Stimulated activated CD4-positive, alpha-beta T cell treated with anti-CD3 and anti-CD28 coated beads, Interleukin-4, amount 100 ng/mL, for 48 hours (primary cell): ENCODE results near the gene MYO1D.
A peak's percentile ranks its signal among the peaks of the same experiment; 100 is the strongest.
"Not testable (repeated sequence)": the region's sequence is repeated elsewhere in the genome, so short reads cannot be mapped to it uniquely, and the experiment has no call there.

Source experiments
- DNase-seq, 2 donors: peaks; one replicate each; pipeline ENCODE4 v3.0.0-alpha.2; 2020; ENCODE audit warnings: low read depth in 2 of 2

MYO1D gene

GRCh38 chr17:32774695-32775084 is 102.2 kb downstream of the MYO1D start:
- no peak for DNase-seq

DNA sequence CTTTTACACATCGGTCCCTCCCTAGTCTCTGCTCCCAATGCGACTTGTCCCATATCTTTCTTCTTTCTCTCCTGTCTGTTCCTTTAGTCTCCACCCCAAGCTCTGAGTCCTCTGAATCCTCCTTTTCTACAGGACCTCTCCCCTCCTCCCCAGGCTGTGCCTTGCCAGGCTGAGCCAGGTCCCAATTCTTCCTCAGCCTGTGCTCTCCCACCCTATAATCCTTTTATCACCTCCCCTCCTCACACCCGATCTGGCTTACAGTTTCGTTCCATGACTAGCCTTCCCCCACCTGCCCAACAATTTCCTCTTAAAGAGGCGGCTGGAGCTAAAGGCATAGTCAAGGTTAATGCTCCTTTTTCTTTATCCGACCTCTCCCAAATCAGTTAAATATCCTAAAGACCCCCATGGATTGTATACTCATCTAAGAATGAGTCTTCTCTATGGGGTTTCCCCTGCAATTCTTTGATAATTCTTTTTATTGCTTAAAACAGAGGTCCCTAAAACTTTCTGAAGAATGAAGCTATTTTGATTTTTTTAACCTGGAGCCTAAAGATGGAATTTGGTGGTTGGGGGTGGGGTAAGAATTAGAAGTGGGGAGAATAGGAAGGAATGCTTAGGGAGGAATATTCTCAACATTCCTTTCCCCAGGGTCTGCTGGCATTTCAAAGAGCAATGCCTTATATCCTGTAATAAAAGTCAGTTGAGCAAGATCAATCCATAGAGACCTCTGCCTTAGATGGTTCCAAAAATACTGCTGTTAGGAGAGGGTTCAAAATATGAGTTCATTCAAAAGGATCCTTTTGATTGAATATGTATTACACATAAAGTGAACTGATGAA is 102.8 kb downstream of the MYO1D start:
- no peak for DNase-seq

GRCh38 chr17:32772453-32773025 is 104.4 kb downstream of the MYO1D start:
- DNase-seq = peak in 1 of 2 donors; percentile 1

DNA sequence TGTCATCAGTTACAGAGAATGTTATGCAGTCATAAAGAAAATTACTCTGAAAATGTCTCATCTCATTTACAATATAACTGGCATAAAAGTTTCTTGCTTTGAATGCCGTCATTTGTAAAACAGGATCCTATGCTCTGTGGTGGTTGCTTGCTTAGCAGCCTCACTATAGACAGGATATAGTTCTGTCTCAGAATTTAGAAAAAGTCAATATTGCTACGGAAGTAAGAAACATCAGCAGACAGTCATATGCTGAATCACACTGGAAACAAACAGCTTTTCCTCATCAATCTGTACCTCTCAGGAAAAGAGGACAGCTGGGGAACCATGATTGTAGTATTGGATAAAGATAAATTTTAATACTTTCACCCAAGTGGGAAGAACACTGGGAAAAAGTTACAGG is 105.5 kb downstream of the MYO1D start:
- DNase-seq = no peak

DNA sequence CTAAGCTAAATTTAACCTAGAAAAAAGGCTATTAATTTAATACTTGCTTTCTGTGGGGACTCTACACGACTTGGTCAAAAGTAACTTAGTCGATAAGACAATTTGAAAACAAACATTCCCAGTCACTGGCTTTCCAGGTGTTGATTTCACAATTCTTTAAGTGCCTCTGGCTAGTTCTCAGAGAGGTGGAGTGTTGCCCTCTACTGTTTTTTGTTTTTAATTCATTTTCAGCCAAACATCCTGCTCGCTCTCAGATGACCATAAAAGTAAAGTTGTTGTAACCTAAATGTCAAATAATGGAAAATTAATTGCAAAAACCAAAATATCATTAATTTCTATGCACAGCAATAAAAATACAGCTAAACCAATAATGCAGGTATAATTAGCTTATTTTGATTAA is 107.1 kb downstream of the MYO1D start:
- no peak for DNase-seq

- no peak for DNase-seq
Observed at GRCh38 chr17:32763855-32764439, 113.0 kb downstream of the MYO1D start.

- no peak for DNase-seq
Observed at GRCh38 chr17:32759476-32759875, 117.4 kb downstream of the MYO1D start.

DNA sequence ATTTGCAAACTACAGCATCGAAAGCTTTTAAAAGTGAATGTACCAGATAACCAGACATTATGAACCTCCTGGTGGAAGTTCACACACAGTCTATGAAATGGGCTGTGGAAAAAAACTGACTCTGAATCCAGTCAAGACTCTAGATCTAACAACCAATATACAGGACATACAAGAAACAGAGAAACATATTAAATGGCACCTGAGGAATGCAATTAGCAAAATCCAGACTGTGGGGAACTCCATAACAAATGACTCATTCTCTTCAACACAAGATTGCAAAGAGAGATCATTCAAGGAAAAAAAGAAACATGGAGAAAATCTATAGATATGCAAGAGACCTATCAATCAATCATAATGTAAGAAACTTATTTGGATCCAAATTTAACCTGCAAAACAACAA is 119.0 kb downstream of the MYO1D start:
- DNase-seq = no peak

- DNase-seq = no peak
Observed at GRCh38 chr17:32756696-32757095, 120.2 kb downstream of the MYO1D start.

DNA sequence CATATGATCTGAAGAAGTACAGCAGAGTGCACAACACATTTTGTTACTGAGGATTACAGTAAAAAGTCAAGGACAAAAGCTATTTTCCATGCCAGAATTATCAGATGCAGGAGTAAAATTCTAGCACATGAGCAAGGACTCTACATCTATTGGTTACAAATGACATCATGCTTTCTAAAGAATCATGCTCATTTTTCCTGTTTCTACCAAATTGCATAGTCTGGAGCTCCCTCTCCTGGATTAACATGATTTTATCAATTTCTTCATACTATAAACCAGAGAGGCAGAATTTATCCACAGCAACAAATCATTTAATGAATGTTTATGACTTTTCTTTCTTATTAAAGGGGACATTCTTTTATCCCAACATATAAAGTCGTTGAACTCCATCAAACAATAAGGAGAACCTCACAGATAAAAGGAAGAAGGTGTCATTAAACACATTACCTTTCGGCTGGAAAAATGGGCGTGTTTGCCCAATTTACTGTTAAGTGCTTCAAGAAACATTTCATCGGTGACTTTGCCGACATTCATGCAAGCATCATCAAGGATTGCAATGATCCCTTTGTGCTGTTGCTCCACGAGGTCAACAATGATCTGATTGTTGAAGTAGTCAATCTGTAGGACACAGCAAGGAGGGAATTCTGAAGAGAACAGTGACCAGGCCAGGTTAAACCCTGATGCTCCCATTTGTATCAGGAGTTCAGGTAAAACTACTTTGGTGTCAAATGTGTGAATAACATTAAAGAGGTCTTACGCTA is 121.7 kb downstream of the MYO1D start:
- DNase-seq = no peak

DNA sequence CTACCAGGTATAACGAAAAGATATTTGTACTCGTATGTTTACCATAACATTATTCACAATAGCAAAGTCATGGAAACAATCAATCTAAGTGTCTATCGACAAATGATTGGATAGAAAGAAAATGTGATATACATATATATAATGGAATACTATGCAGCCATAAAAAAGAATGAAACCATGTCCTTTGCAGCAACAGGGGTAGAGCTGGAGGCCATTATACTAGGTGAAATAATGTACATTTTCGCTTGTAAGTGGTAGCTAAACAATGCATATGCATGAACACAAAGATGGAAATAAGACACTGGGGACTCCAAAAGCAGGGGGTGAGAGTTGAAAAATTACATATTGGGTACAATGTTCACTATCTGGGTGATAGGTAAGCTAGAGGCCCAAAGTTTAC is 124.0 kb downstream of the MYO1D start:
- DNase-seq = no peak

GRCh38 chr17:32747856-32748255 is 129.1 kb downstream of the MYO1D start:
- DNase-seq = no peak

- DNase-seq = no peak
Observed at GRCh38 chr17:32746698-32747097, 130.2 kb downstream of the MYO1D start.

DNA sequence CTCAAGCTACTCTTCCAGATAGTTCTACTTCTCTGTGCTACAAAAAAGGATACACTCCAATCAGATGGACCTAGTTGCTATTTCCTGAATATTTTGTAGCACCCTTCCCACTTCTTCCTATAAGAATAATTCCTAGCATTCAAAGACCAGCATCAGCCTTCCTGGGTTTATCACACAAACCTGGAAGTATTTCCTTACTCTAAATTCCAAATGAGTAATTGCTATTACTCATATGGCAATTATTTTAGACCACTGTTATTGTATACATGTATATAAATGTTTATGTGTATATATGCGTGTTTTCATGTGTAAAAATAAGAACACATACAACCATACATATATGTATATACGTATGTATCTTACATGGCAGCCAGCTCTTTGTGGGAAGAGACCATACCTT is 130.6 kb downstream of the MYO1D start:
- no peak for DNase-seq

DNA sequence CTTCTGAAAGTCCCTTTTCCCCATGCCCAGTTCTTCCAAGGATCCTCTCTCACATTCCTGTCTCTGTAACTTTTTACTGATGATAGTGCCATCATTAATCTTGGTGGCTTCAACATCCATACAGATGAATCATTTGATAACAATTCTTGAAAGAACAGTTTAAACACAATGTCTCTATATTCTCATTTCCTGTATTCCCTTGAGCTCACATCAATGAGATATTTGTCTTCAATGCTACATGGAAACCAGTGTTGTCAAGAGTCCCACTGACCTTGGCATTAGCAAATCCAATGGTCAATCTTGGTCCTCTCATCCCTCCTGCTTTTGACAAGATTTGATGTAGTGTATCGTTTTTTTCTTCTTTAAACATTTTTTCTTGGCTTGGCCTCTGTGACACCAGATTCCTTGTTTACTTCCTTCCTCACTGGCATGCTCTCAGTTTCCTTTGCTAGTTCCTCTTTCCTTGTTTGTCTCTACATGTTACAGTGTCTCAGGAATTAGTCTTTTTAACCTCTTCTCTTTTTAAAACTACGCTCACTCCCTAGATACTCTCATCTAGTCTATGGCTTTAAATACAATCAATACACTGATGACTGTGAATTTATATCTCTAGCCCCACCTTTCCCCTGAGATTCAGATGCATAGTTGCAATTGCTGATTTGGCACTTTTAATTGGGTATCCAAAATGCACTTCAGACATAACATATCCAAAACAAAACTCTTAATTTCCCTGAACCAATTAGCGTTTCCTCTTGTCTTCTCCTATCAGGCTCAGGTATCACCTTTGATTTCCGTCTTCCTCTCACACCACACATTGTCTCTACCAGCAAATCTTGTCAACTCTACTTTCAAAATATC is 134.0 kb downstream of the MYO1D start:
- no peak for DNase-seq

DNA sequence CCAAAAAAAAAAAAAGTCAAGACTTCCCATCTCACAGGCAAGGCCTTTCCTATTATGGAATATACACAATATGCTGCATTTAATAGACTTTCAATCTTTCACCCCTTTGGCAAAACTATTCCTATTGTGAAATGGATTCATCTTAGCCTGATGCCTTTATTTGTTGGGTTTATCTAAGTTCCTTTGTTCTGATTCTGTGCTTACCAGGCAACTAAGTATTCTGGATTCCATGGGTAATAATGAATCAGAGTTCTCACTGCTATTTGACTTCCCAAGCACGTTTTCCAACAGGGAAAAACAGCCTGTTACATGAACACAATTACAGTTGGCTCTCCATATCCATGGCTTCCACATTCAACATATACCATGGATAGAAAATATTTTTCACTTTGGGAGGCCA is 135.5 kb downstream of the MYO1D start:
- DNase-seq = no peak

- no peak for DNase-seq
Observed at GRCh38 chr17:32739722-32740121, 137.2 kb downstream of the MYO1D start.

GRCh38 chr17:32739151-32739550 is 137.8 kb downstream of the MYO1D start:
- not testable (repeated sequence) for DNase-seq

DNA sequence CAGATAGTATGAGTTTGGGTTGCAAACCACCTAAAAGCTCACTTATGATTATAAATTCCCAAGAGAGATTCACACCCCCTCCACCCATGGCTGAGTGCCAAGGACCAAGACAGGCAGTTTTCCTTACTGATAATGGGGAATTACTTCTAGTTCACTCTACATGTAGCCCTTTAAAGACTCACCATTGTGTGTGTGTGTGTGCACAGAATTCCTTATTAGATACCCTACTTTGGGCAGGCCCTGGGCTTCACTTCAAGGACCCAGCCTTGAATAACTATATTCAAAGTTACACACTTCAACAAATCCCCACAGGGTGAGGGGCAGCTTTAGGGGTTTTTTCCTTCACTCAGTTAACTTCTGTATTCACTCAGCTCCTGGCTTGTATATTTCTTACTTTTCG is 143.5 kb downstream of the MYO1D start:
- no peak for DNase-seq

DNA sequence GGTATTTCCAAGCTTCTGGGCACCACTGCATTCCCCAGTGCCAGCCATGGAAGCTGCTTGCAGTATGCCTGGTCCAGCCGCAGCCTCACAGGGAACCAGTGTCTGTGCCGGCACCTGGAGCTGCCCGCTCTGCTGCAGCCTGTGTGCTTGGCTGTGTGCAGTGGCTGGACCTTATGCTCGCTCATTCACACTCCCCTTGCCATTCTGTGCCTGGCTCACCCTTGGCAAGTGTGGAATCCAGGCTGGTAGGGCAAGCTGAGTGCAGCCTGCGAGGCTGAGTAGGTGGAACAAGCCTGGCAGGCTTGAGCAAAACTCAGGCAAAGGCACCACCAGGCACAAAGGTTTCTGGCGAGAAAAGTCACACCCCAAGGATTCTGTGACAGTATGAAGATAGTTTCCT is 144.0 kb downstream of the MYO1D start:
- DNase-seq = no peak

DNA sequence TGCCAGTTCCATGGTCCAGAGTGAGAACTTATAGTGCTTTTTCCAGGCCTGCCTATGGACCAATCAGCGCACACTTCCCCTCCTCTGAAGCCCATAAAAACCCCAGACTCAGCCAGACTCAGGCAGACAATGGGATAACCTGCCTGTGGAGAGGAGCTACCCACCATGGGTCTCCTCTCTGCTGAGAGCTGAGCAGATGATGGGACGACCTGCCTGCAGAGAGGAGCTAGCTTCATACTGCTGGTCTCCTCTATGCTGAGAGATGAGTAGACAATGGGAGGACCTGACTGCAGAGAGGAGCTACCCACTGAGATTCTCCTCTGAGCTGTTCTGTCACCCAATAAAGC is 144.7 kb downstream of the MYO1D start:
- DNase-seq = no peak
